ENCODE results near the gene ESYT1.
A peak's percentile ranks its signal among the peaks of the same experiment; 100 is the strongest.
"Not testable (repeated sequence)": the region's sequence is repeated elsewhere in the genome, so short reads cannot be mapped to it uniquely, and the experiment has no call there.

The ESYT1 gene

GRCh38 chr12:56129206-56129941, 1.3 kb downstream of the ESYT1 start:
- peak; percentile 82 for DNase-seq

GRCh38 chr12:56129942-56130495, 2.0 kb downstream of the ESYT1 start:
- DNase-seq, result no peak

- DNase-seq, result no peak
Measured at GRCh38 chr12:56130876-56131275, 2.8 kb downstream of the ESYT1 start.

- DNase-seq, result no peak
Measured at GRCh38 chr12:56134897-56135296, 6.8 kb downstream of the ESYT1 start.

- no peak for DNase-seq
Measured at GRCh38 chr12:56137853-56138571, 9.9 kb downstream of the ESYT1 start.

- DNase-seq, result no peak
Measured at GRCh38 chr12:56141946-56142784, 14.1 kb downstream of the ESYT1 start.

GRCh38 chr12:56143217-56143616, 15.2 kb downstream of the ESYT1 start:
- no peak for DNase-seq

- DNase-seq, result no peak
Measured at GRCh38 chr12:56143870-56144269, 15.8 kb downstream of the ESYT1 start.

- DNase-seq, result no peak
Measured at GRCh38 chr12:56145217-56145616, 17.1 kb downstream of the ESYT1 start.

GRCh38 chr12:56146492-56147460, 18.7 kb downstream of the ESYT1 start:
- DNase-seq, result no peak

GRCh38 chr12:56150563-56150962, 22.5 kb downstream of the ESYT1 start:
- DNase-seq, result no peak

- DNase-seq, result no peak
Measured at GRCh38 chr12:56151672-56152131, 23.6 kb downstream of the ESYT1 start.

- DNase-seq, result peak; percentile 89
Measured at GRCh38 chr12:56152132-56152755, 24.2 kb downstream of the ESYT1 start, which contains the start of gene MYL6B. Gene MYL6B (plus strand): TSS chr12:56152587. CDS start chr12:56153919, 1,332 bp downstream.

GRCh38 chr12:56152756-56153677, 24.9 kb downstream of the ESYT1 start:
- no peak for DNase-seq

GRCh38 chr12:56153678-56154065, 25.6 kb downstream of the ESYT1 start:
- no peak for DNase-seq

- DNase-seq, result no peak
Measured at GRCh38 chr12:56154246-56154771, 26.2 kb downstream of the ESYT1 start.

- no peak for DNase-seq
Measured at GRCh38 chr12:56154818-56155217, 26.8 kb downstream of the ESYT1 start.

GRCh38 chr12:56155256-56155845, 27.3 kb downstream of the ESYT1 start:
- DNase-seq, result no peak

- not testable (repeated sequence) for DNase-seq
Measured at GRCh38 chr12:56156464-56157200, 28.6 kb downstream of the ESYT1 start.
